GM13976 (cell line): ENCODE data around the gene SHISA9.

Source experiments
- DNase-seq: peaks from one replicate; pipeline ENCODE4 v3.0.0; 2012; ENCODE audit warnings: low spot score
- in situ Hi-C: fragments of 300-500 bp; cut with MboI; formaldehyde crosslinking; loops from one replicate; pipeline ENCODE4 v1.12.0; 2022; ENCODE audit warnings: low sequenced_read_pairs, mixed read lengths, inconsistent platforms; ENCODE audit not compliant: unreplicated experiment
- TF ChIP-seq, protein P1 (sequence below): IDR thresholded peaks from 2 replicates; pipeline ENCODE4 v1.5.1; 2012; ENCODE audit warnings: borderline replicate concordance, mild to moderate bottlenecking; ENCODE audit not compliant: insufficient read depth; ENCODE audit errors: extremely low read depth, missing control alignments, control extremely low read depth

Gene SHISA9

DNA sequence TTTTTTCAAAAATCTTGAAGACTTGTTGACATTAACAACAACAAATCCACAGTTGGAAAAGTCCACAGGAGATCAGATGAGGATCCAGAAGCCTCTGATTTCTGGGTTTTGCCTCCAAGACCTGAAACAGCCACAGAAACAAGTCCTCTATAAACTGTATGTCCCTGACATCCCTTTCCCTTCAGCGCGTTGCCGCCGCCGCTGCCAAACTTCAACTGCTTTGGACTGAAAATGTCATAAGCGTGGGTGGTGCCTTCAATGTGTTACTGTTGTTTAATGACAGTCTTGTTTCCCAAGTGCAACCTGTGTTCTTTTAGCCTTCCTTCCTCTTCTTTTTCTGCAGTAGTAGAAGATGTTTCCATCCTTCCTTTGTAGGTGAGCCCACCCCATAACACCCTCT, 334.9 kb downstream of the SHISA9 start:
- in situ Hi-C loops = no loop called here
- DNase-seq = no peak
- TF ChIP-seq, protein P1, sequence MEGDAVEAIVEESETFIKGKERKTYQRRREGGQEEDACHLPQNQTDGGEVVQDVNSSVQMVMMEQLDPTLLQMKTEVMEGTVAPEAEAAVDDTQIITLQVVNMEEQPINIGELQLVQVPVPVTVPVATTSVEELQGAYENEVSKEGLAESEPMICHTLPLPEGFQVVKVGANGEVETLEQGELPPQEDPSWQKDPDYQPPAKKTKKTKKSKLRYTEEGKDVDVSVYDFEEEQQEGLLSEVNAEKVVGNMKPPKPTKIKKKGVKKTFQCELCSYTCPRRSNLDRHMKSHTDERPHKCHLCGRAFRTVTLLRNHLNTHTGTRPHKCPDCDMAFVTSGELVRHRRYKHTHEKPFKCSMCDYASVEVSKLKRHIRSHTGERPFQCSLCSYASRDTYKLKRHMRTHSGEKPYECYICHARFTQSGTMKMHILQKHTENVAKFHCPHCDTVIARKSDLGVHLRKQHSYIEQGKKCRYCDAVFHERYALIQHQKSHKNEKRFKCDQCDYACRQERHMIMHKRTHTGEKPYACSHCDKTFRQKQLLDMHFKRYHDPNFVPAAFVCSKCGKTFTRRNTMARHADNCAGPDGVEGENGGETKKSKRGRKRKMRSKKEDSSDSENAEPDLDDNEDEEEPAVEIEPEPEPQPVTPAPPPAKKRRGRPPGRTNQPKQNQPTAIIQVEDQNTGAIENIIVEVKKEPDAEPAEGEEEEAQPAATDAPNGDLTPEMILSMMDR = no peak

GRCh38 chr16:13238182-13238581, 336.8 kb downstream of the SHISA9 start:
- TF ChIP-seq, protein P1 = no peak
- DNase-seq = no peak
- in situ Hi-C loops = no loop called here

- DNase-seq = no peak
- TF ChIP-seq, protein P1 = no peak
- in situ Hi-C loops = no loop called here
Observed at GRCh38 chr16:13242201-13242600, 340.8 kb downstream of the SHISA9 start.

- TF ChIP-seq, protein P1 = no peak
- in situ Hi-C loops = no loop called here
- no peak for DNase-seq
Observed at GRCh38 chr16:13244770-13245169, 343.4 kb downstream of the SHISA9 start.

GRCh38 chr16:13245713-13246377, 344.4 kb downstream of the SHISA9 start:
- no peak for DNase-seq
- TF ChIP-seq, protein P1 = no peak
- in situ Hi-C loops = no loop called here

- no peak for DNase-seq
- in situ Hi-C loops = no loop called here
- TF ChIP-seq, protein P1 = no peak
Observed at GRCh38 chr16:13254998-13255614, 353.7 kb downstream of the SHISA9 start.
